ENCODE results near the gene ANKRD60.
A peak's percentile ranks its signal among the peaks of the same experiment; 100 is the strongest.

ANKRD60 gene

GRCh38 chr20:58228484-58229197, at the start of gene ANKRD60:
TSS of gene ANKRD60 (minus strand) at chr20:58228653. CDS start at chr20:58228653, 0 bp downstream.
- DNase-seq: peak; percentile 61

- no peak for DNase-seq
Measured at GRCh38 chr20:58277578-58278472, 49.4 kb upstream of the ANKRD60 start.

GRCh38 chr20:58277107-58277506, 48.7 kb upstream of the ANKRD60 start:
- no peak for DNase-seq

- no peak for DNase-seq
Measured at GRCh38 chr20:58274384-58274783, 45.9 kb upstream of the ANKRD60 start.

- DNase-seq: peak; percentile 70
Measured at GRCh38 chr20:58271606-58272351, 43.3 kb upstream of the ANKRD60 start.

- no peak for DNase-seq
Measured at GRCh38 chr20:58268936-58269619, 40.6 kb upstream of the ANKRD60 start.

GRCh38 chr20:58268421-58268821, 40.0 kb upstream of the ANKRD60 start:
- no peak for DNase-seq

GRCh38 chr20:58267389-58268215, 39.1 kb upstream of the ANKRD60 start:
- DNase-seq: no peak

- DNase-seq: no peak
Measured at GRCh38 chr20:58264271-58264670, 35.8 kb upstream of the ANKRD60 start.

- no peak for DNase-seq
Measured at GRCh38 chr20:58261660-58262059, 33.2 kb upstream of the ANKRD60 start.

GRCh38 chr20:58260006-58260405, 31.6 kb upstream of the ANKRD60 start:
- DNase-seq: no peak

- no peak for DNase-seq
Measured at GRCh38 chr20:58256842-58257241, 28.4 kb upstream of the ANKRD60 start.

- no peak for DNase-seq
Measured at GRCh38 chr20:58256307-58256706, 27.9 kb upstream of the ANKRD60 start.

GRCh38 chr20:58254890-58255289, 26.4 kb upstream of the ANKRD60 start:
- no peak for DNase-seq

GRCh38 chr20:58251979-58252591, 23.6 kb upstream of the ANKRD60 start:
- no peak for DNase-seq

GRCh38 chr20:58251348-58251978, 23.0 kb upstream of the ANKRD60 start:
- no peak for DNase-seq

- no peak for DNase-seq
Measured at GRCh38 chr20:58246346-58246745, 17.9 kb upstream of the ANKRD60 start.

- no peak for DNase-seq
Measured at GRCh38 chr20:58245931-58246330, 17.5 kb upstream of the ANKRD60 start.

GRCh38 chr20:58245181-58245891, 16.9 kb upstream of the ANKRD60 start:
- no peak for DNase-seq

- DNase-seq: no peak
Measured at GRCh38 chr20:58244517-58245030, 16.1 kb upstream of the ANKRD60 start.
